Measurements from ENCODE around the gene NHSL2. TPM values are rescaled to one million over a fixed set of nuclear protein-coding genes. Genes with fewer than 3 reads are reported as not detected.

Gene NHSL2
- total RNA-seq, 4 donors from 2014 or later: 1.5 to 2.7 (median 2.1) TPM

GRCh38 chrX:72176981-72177380 is 266.3 kb downstream of the NHSL2 start:
- ATAC-seq: no peak
- Histone ChIP-seq H3K4me3 (no peak overlapping the region), H3K36me3 (no peaks in the 10 kb centered on the region), H3K9me3 (no peaks in the 10 kb centered on the region), H3K27ac (no peak overlapping the region), H3K27me3 (no peaks in the 10 kb centered on the region), H3K4me1 (peaks cover 0 to 4% of the 10 kb centered on the region in 2 donors)
- in situ Hi-C loops (cut with MboI; ENCODE audit: low sequenced_read_pairs in 4 of 4) (no loop called here), intact Hi-C loops (cut with DNase I; ENCODE audit: low total_unique reads) (no loop called here)
- TF ChIP-seq, protein P1, sequence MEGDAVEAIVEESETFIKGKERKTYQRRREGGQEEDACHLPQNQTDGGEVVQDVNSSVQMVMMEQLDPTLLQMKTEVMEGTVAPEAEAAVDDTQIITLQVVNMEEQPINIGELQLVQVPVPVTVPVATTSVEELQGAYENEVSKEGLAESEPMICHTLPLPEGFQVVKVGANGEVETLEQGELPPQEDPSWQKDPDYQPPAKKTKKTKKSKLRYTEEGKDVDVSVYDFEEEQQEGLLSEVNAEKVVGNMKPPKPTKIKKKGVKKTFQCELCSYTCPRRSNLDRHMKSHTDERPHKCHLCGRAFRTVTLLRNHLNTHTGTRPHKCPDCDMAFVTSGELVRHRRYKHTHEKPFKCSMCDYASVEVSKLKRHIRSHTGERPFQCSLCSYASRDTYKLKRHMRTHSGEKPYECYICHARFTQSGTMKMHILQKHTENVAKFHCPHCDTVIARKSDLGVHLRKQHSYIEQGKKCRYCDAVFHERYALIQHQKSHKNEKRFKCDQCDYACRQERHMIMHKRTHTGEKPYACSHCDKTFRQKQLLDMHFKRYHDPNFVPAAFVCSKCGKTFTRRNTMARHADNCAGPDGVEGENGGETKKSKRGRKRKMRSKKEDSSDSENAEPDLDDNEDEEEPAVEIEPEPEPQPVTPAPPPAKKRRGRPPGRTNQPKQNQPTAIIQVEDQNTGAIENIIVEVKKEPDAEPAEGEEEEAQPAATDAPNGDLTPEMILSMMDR (IDR thresholded peaks at IDR 0.05 in 4 of 5, conservative IDR thresholded peaks at IDR 0.05 in 1 of 5): no peak
- TF ChIP-seq POLR2A (IDR thresholded peaks at IDR 0.05): no peak
- DNase-seq: no peak

DNA sequence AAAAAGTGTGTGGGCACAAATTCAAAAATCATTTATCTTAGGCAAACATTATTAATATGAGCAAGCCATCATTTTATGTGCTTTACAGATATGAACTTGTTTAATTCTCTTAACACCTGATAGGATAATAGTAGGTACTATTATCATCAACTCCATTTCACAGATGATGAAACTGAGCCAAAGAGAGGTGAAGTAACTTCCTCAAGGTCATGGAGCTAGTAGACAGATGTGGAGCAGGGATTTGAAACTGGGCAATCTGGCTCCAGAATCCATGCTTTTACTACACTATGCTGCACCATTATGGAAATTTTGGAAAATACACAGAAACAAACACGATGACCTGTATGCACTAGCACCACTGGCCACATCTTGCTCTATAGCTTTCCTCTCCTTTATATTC is 269.9 kb downstream of the NHSL2 start:
- H3K4me1 ChIP-seq: peaks cover 12 to 16% of the 10 kb centered on the region in 2 donors
- in situ Hi-C loops (cut with MboI; ENCODE audit: low sequenced_read_pairs in 4 of 4) (no loop called here), intact Hi-C loops (cut with DNase I; ENCODE audit: low total_unique reads) (loop anchor here (2.0 to 5.0 kb wide), 3 partner anchors 53 to 813 kb away; partner anchors contain the start of genes RPS4X and TAF1)
- ATAC-seq: no peak
- H3K4me3 ChIP-seq: peak overlapping the region in 3 of 4 donors; percentile 74 to 85 (median 80)
- TF ChIP-seq, protein P1 (IDR thresholded peaks at IDR 0.05 in 4 of 5, conservative IDR thresholded peaks at IDR 0.05 in 1 of 5): no peak
- TF ChIP-seq POLR2A (IDR thresholded peaks at IDR 0.05): no peak
- no peak for DNase-seq
- no peaks in the 10 kb centered on the region for H3K9me3 ChIP-seq
- no peaks in the 10 kb centered on the region for H3K36me3 ChIP-seq
- peak overlapping the region; percentile 65 to 92 (median 82) for H3K27ac ChIP-seq
- H3K27me3 ChIP-seq: no peaks in the 10 kb centered on the region

DNA sequence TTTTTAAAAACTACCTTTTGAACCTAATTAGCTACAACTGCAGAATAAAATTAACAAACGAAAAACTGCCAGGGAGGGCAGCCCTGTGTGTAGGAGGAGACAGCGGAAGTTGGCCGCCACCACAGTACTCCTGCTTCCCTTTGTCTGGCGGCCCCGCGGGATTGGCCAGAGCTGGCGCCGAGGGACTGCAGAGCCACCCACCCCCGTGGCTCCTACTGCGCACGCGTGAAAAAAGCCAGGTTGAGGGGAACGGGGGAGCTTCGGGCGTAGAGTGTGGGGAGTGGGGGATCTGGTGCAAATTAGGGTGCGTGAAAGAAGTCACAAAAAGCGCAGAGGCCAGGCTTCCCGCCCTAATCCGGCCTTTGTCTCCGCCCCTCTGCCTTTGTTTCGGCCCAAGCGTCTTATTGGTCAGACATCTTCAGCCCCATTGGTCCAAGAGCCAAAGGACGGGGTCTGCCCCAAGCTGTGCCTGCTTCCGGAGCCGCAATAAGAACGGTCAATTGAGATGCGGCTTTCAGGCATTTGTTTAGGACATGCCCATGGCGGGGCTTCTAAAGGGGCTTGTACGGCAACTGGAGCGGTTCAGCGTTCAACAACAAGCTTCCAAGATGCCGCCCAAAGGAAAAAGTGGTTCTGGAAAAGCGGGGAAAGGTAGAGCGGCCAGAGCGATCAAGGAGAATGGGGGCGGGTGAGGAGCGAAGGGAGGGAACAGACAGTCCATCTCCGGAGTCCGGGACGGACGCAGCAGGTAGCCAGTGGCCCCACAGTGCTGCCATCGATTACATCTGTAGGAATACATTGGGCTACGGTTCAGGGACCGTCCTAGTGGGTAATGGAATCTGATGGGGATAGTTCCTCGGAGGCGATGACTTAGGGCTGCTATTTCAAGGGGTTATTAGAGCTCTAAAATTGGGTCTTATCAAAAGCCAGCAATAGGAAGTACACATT is 270.8 kb downstream of the NHSL2 start, which contains the start of gene PIN4:
PIN4 (plus strand) TSS at position 580 of the 948 bp plus-strand sequence; CDS start at position 609, 29 bp downstream.
- peak within 1 kb of the TSS; percentile 65 to 92 (median 82) for H3K27ac ChIP-seq
- no peaks in the 10 kb centered on the region for H3K9me3 ChIP-seq
- no peaks in the 10 kb centered on the region for H3K27me3 ChIP-seq
- H3K4me3 ChIP-seq: peak within 1 kb of the TSS; percentile 74 to 85 (median 79)
- peaks cover 12 to 16% of the 10 kb centered on the region in 2 donors for H3K4me1 ChIP-seq
- no peaks in the 10 kb centered on the region for H3K36me3 ChIP-seq
- peak; percentile 33 to 58 for TF ChIP-seq POLR2A (IDR thresholded peaks at IDR 0.05)
- TF ChIP-seq, protein P1 (IDR thresholded peaks at IDR 0.05 in 4 of 5, conservative IDR thresholded peaks at IDR 0.05 in 1 of 5): no peak
- peak; percentile 99 to 100 for ATAC-seq
- in situ Hi-C loops (cut with MboI; ENCODE audit: low sequenced_read_pairs in 4 of 4) (no loop called here), intact Hi-C loops (cut with DNase I; ENCODE audit: low total_unique reads) (loop anchor here (2.0 to 5.0 kb wide), 3 partner anchors 54 to 814 kb away; partner anchors contain the start of genes RPS4X and TAF1)
- DNase-seq: peak; percentile 83 to 93

- Histone ChIP-seq H3K4me3 (peak overlapping the region in 1 of 4 donors; percentile 74), H3K27ac (no peak overlapping the region), H3K27me3 (no peaks in the 10 kb centered on the region), H3K4me1 (peaks cover 12 to 16% of the 10 kb centered on the region in 2 donors), H3K9me3 (no peaks in the 10 kb centered on the region), H3K36me3 (no peaks in the 10 kb centered on the region)
- intact Hi-C loops (cut with DNase I; ENCODE audit: low total_unique reads): loop anchor here (5.0 kb wide), 2 partner anchors 56 to 816 kb away; partner anchors contain the start of gene TAF1
- ATAC-seq (no peak), DNase-seq (no peak)
- in situ Hi-C loops (cut with MboI; ENCODE audit: low sequenced_read_pairs in 4 of 4): no loop called here
- TF ChIP-seq, protein P1 (IDR thresholded peaks at IDR 0.05 in 4 of 5, conservative IDR thresholded peaks at IDR 0.05 in 1 of 5): no peak
- TF ChIP-seq POLR2A (IDR thresholded peaks at IDR 0.05): no peak
These were observed 272.3 kb downstream of the NHSL2 start for GRCh38 chrX:72182924-72183323.
